ENCODE results near the gene BTBD9. TPM values are rescaled to one million over a fixed set of nuclear protein-coding genes. Genes with fewer than 3 reads are reported as not detected.

BTBD9 gene
- total RNA-seq, 2 donors from 2014 or later: 30.1 to 45.8 TPM

- H3K36me3 ChIP-seq: peaks cover 5% of the 10 kb centered on the region
- DNase-seq (ENCODE audit: low spot score): no peak
- no peak overlapping the region for H3K4me3 ChIP-seq
- no peaks in the 10 kb centered on the region for H3K4me1 ChIP-seq (ENCODE audit: control insufficient read depth in 1 of 2, low read depth in 2 of 2)
- H3K27ac ChIP-seq: no peak overlapping the region
- no peaks in the 10 kb centered on the region for H3K27me3 ChIP-seq (replicated peaks; ENCODE audit: insufficient read depth)
- H3K9me3 ChIP-seq: no peaks in the 10 kb centered on the region
- ATAC-seq (ENCODE audit: insufficient number of reproducible peaks, low FRiP score, low read depth): no peak
- no peak for TF ChIP-seq CTCF (IDR thresholded peaks at IDR 0.05)
Observed at GRCh38 chr6:38588631-38589366, 50.9 kb downstream of the BTBD9 start.

GRCh38 chr6:38587766-38588362 lies 51.9 kb downstream of the BTBD9 start:
- ATAC-seq (ENCODE audit: insufficient number of reproducible peaks, low FRiP score, low read depth) (no peak), DNase-seq (ENCODE audit: low spot score) (no peak)
- Histone ChIP-seq H3K27ac (no peak overlapping the region), H3K9me3 (no peaks in the 10 kb centered on the region), H3K4me3 (no peak overlapping the region), H3K27me3 (replicated peaks; ENCODE audit: insufficient read depth) (no peaks in the 10 kb centered on the region), H3K4me1 (ENCODE audit: control insufficient read depth in 1 of 2, low read depth in 2 of 2) (no peaks in the 10 kb centered on the region), H3K36me3 (peaks cover 5% of the 10 kb centered on the region)
- TF ChIP-seq CTCF (IDR thresholded peaks at IDR 0.05): no peak

DNA sequence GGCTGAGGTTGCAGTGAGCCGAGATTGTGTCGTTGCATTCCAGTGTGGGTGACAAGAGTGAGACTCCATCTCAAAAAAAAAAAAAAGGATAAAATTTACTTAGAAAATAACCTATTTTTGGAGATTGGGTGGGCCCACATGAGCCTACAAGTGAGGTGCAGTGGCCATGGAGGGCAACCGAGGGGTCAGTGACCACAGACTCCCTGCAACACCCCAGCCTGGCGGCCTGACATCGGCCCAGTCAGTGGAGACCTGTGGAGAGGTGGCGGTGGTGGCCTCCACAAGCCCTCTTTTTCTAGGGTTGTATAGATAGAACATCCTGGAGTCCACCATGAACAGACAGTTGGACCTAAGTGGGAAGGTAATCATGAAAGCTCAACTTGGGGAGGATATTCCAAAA lies 52.7 kb downstream of the BTBD9 start:
- no peak for ATAC-seq (ENCODE audit: insufficient number of reproducible peaks, low FRiP score, low read depth)
- no peak overlapping the region for H3K4me3 ChIP-seq

DNA sequence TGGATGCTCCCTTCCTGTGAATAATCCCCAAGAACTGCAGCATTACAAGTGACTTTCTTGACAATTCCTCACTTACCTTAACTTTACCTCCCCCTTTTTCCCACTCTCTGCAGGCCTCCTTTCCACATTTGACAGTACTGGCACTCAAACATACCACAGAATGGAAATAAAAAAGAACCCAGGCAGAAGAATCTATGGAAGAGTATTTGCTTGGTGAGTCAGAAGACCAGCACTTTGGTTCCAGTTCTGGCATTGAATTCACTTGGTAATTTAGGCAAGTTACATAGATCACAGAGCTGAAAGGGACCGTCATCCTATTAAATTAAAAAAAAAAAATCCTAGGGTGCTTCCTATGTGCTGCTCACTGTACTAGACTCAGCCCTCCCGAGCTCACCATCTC lies 55.0 kb downstream of the BTBD9 start:
- H3K4me3 ChIP-seq: no peak overlapping the region
- H3K9me3 ChIP-seq: no peaks in the 10 kb centered on the region
- no peak overlapping the region for H3K27ac ChIP-seq
- TF ChIP-seq CTCF (IDR thresholded peaks at IDR 0.05): no peak
- no peaks in the 10 kb centered on the region for H3K4me1 ChIP-seq (ENCODE audit: control insufficient read depth in 1 of 2, low read depth in 2 of 2)
- DNase-seq (ENCODE audit: low spot score) (no peak), ATAC-seq (ENCODE audit: insufficient number of reproducible peaks, low FRiP score, low read depth) (no peak)
- H3K27me3 ChIP-seq (replicated peaks; ENCODE audit: insufficient read depth): no peaks in the 10 kb centered on the region
- H3K36me3 ChIP-seq: no peaks in the 10 kb centered on the region

More for the DNA sequence above, 52.7 kb downstream of the BTBD9 start:
- H3K9me3 ChIP-seq: no peaks in the 10 kb centered on the region
- no peaks in the 10 kb centered on the region for H3K27me3 ChIP-seq (replicated peaks; ENCODE audit: insufficient read depth)
- DNase-seq (ENCODE audit: low spot score): no peak
- H3K36me3 ChIP-seq: no peaks in the 10 kb centered on the region
- no peaks in the 10 kb centered on the region for H3K4me1 ChIP-seq (ENCODE audit: control insufficient read depth in 1 of 2, low read depth in 2 of 2)
- no peak for TF ChIP-seq CTCF (IDR thresholded peaks at IDR 0.05)
- H3K27ac ChIP-seq: no peak overlapping the region

DNA sequence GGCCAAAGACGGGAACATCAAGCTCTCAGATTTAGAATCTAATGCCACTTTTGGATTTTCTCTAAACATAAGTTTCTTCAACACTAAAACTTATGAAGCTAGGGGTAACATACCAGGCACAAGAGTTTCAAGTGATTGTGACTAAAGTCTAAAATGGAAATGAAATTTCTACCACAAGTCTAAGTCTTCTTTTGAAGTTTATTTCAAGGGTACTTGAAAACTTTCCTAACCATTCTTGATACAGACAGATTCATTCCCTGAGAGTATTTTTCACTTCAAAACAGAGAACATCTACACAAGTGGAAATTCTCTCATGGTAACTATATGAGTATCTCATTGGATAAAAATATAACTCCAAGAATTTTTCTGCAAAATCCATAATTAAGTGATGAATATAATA lies 56.2 kb downstream of the BTBD9 start:
- DNase-seq (ENCODE audit: low spot score): no peak
- no peak for ATAC-seq (ENCODE audit: insufficient number of reproducible peaks, low FRiP score, low read depth)
- Histone ChIP-seq H3K9me3 (no peaks in the 10 kb centered on the region), H3K36me3 (no peaks in the 10 kb centered on the region), H3K4me3 (no peak overlapping the region), H3K27ac (no peak overlapping the region), H3K27me3 (replicated peaks; ENCODE audit: insufficient read depth) (no peaks in the 10 kb centered on the region), H3K4me1 (ENCODE audit: control insufficient read depth in 1 of 2, low read depth in 2 of 2) (no peaks in the 10 kb centered on the region)
- TF ChIP-seq CTCF (IDR thresholded peaks at IDR 0.05): no peak

Measured in thoracic aorta (tissue), 2 donors.